ENCODE data around the gene MMEL1.
"Not testable (repeated sequence)": the region's sequence is repeated elsewhere in the genome, so short reads cannot be mapped to it uniquely, and the experiment has no call there.

MMEL1 gene

GRCh38 chr1:2575801-2576663, 56.8 kb downstream of the MMEL1 start:
- Histone ChIP-seq H3K36me3 (ENCODE audit: control insufficient read depth, insufficient read depth, low read length) (no peaks in the 10 kb centered on the region), H3K9ac (ENCODE audit: low read length) (peak overlapping the region; percentile 57), H3K9me3 (ENCODE audit: control insufficient read depth, low read length) (no peaks in the 10 kb centered on the region), H3K27me3 (ENCODE audit: control insufficient read depth, insufficient read depth, low read length) (no peaks in the 10 kb centered on the region), H3K4me1 (ENCODE audit: control insufficient read depth, insufficient read depth, low read length) (peaks cover 42% of the 10 kb centered on the region), H3K4me3 (ENCODE audit: low read length) (peak overlapping the region; percentile 3)

- Histone ChIP-seq H3K4me1 (ENCODE audit: control insufficient read depth, insufficient read depth, low read length) (peaks cover 37% of the 10 kb centered on the region), H3K9ac (ENCODE audit: low read length) (no peak overlapping the region)
These were observed 58.5 kb downstream of the MMEL1 start for GRCh38 chr1:2574350-2574749.

GRCh38 chr1:2573250-2573920, 59.4 kb downstream of the MMEL1 start:
- Histone ChIP-seq H3K36me3 (ENCODE audit: control insufficient read depth, insufficient read depth, low read length) (no peaks in the 10 kb centered on the region), H3K27me3 (ENCODE audit: control insufficient read depth, insufficient read depth, low read length) (no peaks in the 10 kb centered on the region), H3K9ac (ENCODE audit: low read length) (no peak overlapping the region), H3K4me1 (ENCODE audit: control insufficient read depth, insufficient read depth, low read length) (peaks cover 30% of the 10 kb centered on the region), H3K9me3 (ENCODE audit: control insufficient read depth, low read length) (no peaks in the 10 kb centered on the region), H3K4me3 (ENCODE audit: low read length) (no peak overlapping the region)

More at GRCh38 chr1:2574350-2574749, 58.5 kb downstream of the MMEL1 start:
- Histone ChIP-seq H3K9me3 (ENCODE audit: control insufficient read depth, low read length) (no peaks in the 10 kb centered on the region), H3K27me3 (ENCODE audit: control insufficient read depth, insufficient read depth, low read length) (no peaks in the 10 kb centered on the region), H3K36me3 (ENCODE audit: control insufficient read depth, insufficient read depth, low read length) (no peaks in the 10 kb centered on the region), H3K4me3 (ENCODE audit: low read length) (no peak overlapping the region)

GRCh38 chr1:2571348-2571747, 61.5 kb downstream of the MMEL1 start:
- H3K36me3 ChIP-seq (ENCODE audit: control insufficient read depth, insufficient read depth, low read length): no peaks in the 10 kb centered on the region
- no peaks in the 10 kb centered on the region for H3K27me3 ChIP-seq (ENCODE audit: control insufficient read depth, insufficient read depth, low read length)
- H3K9ac ChIP-seq (ENCODE audit: low read length): no peak overlapping the region
- H3K9me3 ChIP-seq (ENCODE audit: control insufficient read depth, low read length): no peaks in the 10 kb centered on the region
- peaks cover 16% of the 10 kb centered on the region for H3K4me1 ChIP-seq (ENCODE audit: control insufficient read depth, insufficient read depth, low read length)
- no peak overlapping the region for H3K4me3 ChIP-seq (ENCODE audit: low read length)

GRCh38 chr1:2570332-2570731, 62.5 kb downstream of the MMEL1 start:
- no peaks in the 10 kb centered on the region for H3K9me3 ChIP-seq (ENCODE audit: control insufficient read depth, low read length)
- H3K36me3 ChIP-seq (ENCODE audit: control insufficient read depth, insufficient read depth, low read length): no peaks in the 10 kb centered on the region
- H3K27me3 ChIP-seq (ENCODE audit: control insufficient read depth, insufficient read depth, low read length): peaks cover 3% of the 10 kb centered on the region
- peaks cover 15% of the 10 kb centered on the region for H3K4me1 ChIP-seq (ENCODE audit: control insufficient read depth, insufficient read depth, low read length)
- H3K9ac ChIP-seq (ENCODE audit: low read length): no peak overlapping the region
- no peak overlapping the region for H3K4me3 ChIP-seq (ENCODE audit: low read length)

- H3K4me1 ChIP-seq (ENCODE audit: control insufficient read depth, insufficient read depth, low read length): peaks cover 17% of the 10 kb centered on the region
- H3K9ac ChIP-seq (ENCODE audit: low read length); H3K9me3 ChIP-seq (ENCODE audit: control insufficient read depth, low read length); H3K27me3 ChIP-seq (ENCODE audit: control insufficient read depth, insufficient read depth, low read length); H3K4me3 ChIP-seq (ENCODE audit: low read length); H3K36me3 ChIP-seq (ENCODE audit: control insufficient read depth, insufficient read depth, low read length): not testable (repeated sequence)
These were observed 63.1 kb downstream of the MMEL1 start for GRCh38 chr1:2569703-2570102.

- Histone ChIP-seq H3K4me1 (ENCODE audit: control insufficient read depth, insufficient read depth, low read length) (peaks cover 20% of the 10 kb centered on the region), H3K4me3 (ENCODE audit: low read length) (no peak overlapping the region), H3K9me3 (ENCODE audit: control insufficient read depth, low read length) (no peaks in the 10 kb centered on the region), H3K36me3 (ENCODE audit: control insufficient read depth, insufficient read depth, low read length) (no peaks in the 10 kb centered on the region), H3K27me3 (ENCODE audit: control insufficient read depth, insufficient read depth, low read length) (peaks cover 3% of the 10 kb centered on the region), H3K9ac (ENCODE audit: low read length) (no peak overlapping the region)
These were observed 63.8 kb downstream of the MMEL1 start for GRCh38 chr1:2569060-2569459.

GRCh38 chr1:2568187-2568816, 64.5 kb downstream of the MMEL1 start:
- H3K9ac ChIP-seq (ENCODE audit: low read length); H3K36me3 ChIP-seq (ENCODE audit: control insufficient read depth, insufficient read depth, low read length); H3K9me3 ChIP-seq (ENCODE audit: control insufficient read depth, low read length); H3K27me3 ChIP-seq (ENCODE audit: control insufficient read depth, insufficient read depth, low read length); H3K4me3 ChIP-seq (ENCODE audit: low read length): not testable (repeated sequence)
- peaks cover 20% of the 10 kb centered on the region for H3K4me1 ChIP-seq (ENCODE audit: control insufficient read depth, insufficient read depth, low read length)

- Histone ChIP-seq H3K27me3 (ENCODE audit: control insufficient read depth, insufficient read depth, low read length) (peaks cover 3% of the 10 kb centered on the region), H3K9me3 (ENCODE audit: control insufficient read depth, low read length) (no peaks in the 10 kb centered on the region), H3K9ac (ENCODE audit: low read length) (no peak overlapping the region), H3K36me3 (ENCODE audit: control insufficient read depth, insufficient read depth, low read length) (no peaks in the 10 kb centered on the region), H3K4me1 (ENCODE audit: control insufficient read depth, insufficient read depth, low read length) (peaks cover 20% of the 10 kb centered on the region), H3K4me3 (ENCODE audit: low read length) (no peak overlapping the region)
These were observed 65.6 kb downstream of the MMEL1 start for GRCh38 chr1:2567083-2567679.

- Histone ChIP-seq H3K9ac (ENCODE audit: low read length) (peak overlapping the region; percentile 8), H3K4me3 (ENCODE audit: low read length) (no peak overlapping the region), H3K27me3 (ENCODE audit: control insufficient read depth, insufficient read depth, low read length) (peaks cover 3% of the 10 kb centered on the region), H3K36me3 (ENCODE audit: control insufficient read depth, insufficient read depth, low read length) (no peaks in the 10 kb centered on the region), H3K9me3 (ENCODE audit: control insufficient read depth, low read length) (no peaks in the 10 kb centered on the region), H3K4me1 (ENCODE audit: control insufficient read depth, insufficient read depth, low read length) (peaks cover 20% of the 10 kb centered on the region)
These were observed 66.4 kb downstream of the MMEL1 start for GRCh38 chr1:2566101-2567045.

GRCh38 chr1:2564815-2565374, 67.9 kb downstream of the MMEL1 start:
- H3K9me3 ChIP-seq (ENCODE audit: control insufficient read depth, low read length): no peaks in the 10 kb centered on the region
- H3K4me3 ChIP-seq (ENCODE audit: low read length): no peak overlapping the region
- H3K36me3 ChIP-seq (ENCODE audit: control insufficient read depth, insufficient read depth, low read length): no peaks in the 10 kb centered on the region
- peak overlapping the region; percentile 8 for H3K9ac ChIP-seq (ENCODE audit: low read length)
- peaks cover 20% of the 10 kb centered on the region for H3K4me1 ChIP-seq (ENCODE audit: control insufficient read depth, insufficient read depth, low read length)
- H3K27me3 ChIP-seq (ENCODE audit: control insufficient read depth, insufficient read depth, low read length): peaks cover 3% of the 10 kb centered on the region

Measured in mucosa of stomach (tissue), 1 donor.